Activated CD4-positive, alpha-beta T cell treated with anti-CD3 and anti-CD28 coated beads, Interleukin-2, amount 50 U/mL, for 4 hours (primary cell): ENCODE data around the gene SAMSN1.
A peak's percentile ranks its signal among the peaks of the same experiment; 100 is the strongest.

Experiments used
- DNase-seq, 2 experiments: peaks; one replicate each; pipeline ENCODE4 v3.0.0-alpha.2; 2020

SAMSN1 gene

DNA sequence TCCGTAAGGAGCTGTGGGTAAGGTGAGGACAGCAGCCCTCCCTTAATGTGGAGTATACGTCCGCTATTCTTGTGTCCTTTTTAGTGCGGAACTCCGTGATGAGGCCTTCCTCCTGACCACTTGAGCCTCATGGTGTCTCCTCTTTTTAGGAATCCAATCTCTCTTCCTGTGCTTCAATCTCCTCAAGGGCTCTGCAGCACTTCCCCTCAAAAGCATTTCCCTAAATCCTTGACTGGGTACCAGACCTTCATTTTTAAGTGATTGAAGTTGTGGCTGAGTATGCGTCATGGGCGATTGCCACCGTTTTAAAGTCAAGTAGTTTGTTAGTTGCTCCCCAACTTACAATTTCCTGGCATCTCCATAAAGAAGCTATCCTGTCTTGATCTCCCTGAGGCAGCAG is 62.8 kb downstream of the SAMSN1 start:
- no peak for DNase-seq

DNA sequence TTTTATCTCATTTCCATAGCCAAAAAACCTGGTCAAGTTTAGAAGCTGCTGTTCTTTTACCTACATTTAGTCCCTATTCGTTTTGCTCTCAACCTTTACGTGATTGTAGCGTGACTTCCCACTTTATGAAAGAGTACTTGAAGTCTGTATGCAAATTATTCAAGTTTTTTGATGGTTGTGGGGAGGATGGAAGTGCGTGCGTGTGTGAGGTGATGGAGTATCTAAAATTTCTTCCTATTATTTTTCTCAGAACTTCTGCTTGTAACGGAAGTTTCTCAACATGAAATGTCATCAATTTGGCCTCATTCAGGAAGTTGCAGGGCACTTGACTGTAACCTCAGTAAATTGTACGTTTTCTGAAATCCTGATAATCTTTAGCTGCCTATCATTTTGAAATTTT is 64.0 kb downstream of the SAMSN1 start:
- peak; percentile 11 to 28 for DNase-seq

DNA sequence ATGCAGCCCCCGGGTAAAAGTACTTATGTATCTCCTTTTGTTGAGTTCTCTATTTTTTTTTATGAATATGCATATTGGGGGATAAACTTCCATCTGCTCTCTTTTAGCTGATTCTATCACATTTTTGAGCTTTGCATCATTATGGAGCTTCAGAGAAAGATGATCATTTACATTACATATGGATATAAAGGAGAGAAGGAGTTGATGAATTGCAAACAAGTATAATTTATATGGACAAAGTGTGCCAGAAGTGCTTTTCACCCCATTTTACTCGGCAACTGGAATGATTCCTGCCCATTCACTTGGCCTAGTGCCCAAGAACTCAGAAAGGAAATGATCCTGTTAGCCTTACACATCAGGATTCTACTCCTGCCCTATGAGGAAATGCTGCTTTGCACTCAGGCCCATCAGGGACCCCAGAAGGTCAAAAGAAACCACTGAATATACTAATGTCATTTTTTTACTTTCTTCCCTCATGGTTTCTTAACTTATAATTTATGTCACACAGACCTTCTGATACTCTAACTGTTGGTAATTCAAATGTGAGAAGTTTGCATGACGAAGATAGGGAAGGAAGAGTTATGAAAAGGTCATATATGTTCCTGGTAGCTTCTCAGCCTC is 65.6 kb downstream of the SAMSN1 start:
- DNase-seq = no peak

DNA sequence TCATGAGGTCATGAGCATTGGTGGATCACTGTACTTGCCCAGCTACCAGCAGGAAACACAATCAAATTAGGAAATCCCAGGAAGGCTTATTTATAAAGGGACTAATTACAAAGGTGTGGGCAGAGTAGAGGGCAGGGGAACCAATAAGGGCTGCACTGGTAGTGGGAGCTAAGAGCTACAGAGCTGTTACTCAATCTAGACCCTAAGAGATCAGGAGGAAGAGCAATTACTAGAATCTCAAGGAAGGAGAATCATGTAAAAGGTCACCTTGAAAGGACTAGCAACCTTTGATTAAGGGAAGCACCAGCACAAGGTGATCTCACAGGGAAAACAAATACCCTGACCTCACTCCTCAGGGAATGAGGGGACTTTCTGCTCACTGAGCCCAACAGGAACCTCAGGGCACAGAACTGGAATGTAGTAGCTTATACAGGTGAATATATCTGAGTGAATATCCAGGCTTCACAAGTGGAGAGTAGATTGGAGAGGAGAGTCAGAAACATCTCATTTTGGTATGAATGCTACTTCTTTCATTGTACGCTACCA is 66.8 kb downstream of the SAMSN1 start:
- no peak for DNase-seq

DNA sequence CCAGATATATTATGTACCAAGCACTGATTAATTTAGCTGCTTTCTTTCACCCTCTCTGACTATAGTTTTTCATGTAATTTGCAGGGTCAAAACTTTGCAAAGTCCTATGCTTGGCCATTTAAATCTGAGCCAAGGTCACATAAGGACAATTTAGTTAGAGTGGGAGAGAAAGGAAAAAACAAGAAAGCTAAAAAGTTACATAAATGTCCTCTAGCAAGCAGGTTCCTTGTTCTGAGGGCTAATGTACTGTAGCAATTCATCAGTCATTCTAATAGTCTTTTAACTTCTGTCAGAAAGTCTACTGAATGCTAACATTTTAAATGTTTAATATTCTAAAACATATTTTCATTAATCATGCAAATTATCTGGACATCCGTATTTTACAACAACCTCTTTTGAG is 68.3 kb downstream of the SAMSN1 start:
- DNase-seq = no peak

DNA sequence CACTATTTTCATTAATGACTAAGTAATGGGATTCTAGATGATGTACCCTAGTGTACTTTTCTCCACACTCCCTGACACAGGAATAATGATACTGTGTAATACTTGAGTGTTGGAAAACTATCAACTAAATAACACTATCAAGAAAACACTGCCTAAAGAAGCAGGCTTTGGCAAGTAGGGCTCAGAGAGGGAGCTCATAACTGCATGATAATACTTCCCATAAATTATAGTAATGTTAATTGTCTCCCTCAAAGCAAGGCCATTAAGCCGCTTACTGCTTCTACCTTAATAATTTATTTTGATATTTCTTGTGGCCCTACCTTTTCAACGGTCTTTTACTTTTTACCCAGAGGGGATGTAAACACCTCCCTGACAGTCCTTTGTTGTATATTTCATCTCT is 69.0 kb downstream of the SAMSN1 start:
- no peak for DNase-seq

DNA sequence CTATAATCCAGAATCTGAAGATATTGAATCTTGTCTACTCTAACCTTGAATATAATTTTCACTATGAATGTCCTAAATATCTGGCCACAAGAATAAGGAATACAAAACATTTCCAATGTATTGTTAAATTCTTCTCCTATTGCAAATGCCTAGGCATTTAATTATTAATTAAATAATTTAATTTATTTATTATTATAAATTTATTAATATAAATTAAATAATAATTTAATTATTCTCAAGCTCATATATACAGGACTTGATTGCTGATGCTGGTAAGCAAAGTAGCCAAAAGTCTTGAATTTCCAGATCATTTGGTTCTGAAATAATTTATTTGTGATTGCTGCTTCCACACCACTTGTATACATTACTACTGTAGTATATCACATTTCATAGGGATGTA is 71.1 kb downstream of the SAMSN1 start:
- DNase-seq = no peak

DNA sequence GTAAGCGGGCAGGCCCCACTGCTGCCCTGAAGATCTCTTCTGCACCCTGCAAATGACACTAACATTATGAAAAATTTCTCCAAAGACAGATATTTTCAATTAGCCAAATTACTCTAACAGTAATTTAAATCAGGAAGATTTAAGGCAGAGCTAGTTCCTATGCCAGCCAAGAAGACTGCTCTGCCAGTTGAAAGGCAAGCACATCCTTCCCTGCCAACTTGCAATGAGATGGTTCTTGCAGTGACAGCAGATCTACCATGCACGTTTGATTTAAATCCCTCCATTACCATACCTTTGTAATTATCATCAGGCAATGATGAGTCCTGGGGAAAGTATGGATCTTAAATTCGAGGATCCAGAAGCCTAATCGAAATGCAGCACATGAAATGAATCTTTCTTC is 76.5 kb downstream of the SAMSN1 start:
- no peak for DNase-seq

DNA sequence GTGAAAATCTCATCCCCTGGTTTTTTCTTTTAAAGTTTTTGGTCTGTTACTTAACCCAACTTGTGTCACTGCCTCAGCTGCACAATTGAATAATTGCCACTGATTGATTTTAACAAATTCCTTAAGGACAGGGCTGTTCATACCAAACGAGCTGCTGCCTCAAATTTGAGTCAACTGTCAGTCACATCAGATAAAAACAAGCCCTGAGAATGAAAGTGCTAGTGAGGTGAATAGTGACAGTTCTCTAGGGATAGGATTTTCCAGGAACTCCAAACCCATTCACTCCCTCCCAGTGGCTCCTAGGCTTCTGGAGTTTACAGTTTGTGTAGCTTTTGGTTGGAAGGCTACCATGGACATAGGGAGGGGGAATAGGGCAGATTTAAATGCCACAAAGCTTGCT is 79.4 kb downstream of the SAMSN1 start:
- no peak for DNase-seq

DNA sequence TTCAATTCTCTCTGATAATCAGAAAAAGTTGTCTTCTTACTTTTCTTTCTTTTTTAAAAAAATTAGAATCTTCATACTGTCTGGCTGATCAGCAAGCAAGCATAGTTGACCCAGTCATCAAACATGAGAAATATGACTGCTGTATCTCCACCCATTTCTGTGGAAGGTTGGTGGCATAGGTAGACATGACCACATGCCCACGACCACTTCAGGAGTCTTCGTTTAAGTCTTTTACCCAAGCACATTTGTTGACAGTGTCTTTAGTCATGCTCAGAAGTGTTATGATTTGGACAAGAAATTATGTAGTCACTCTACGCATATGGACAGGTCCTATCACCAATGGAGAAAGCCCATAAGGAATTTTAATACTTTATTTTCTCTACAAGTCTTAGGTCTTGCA is 88.4 kb downstream of the SAMSN1 start:
- no peak for DNase-seq

DNA sequence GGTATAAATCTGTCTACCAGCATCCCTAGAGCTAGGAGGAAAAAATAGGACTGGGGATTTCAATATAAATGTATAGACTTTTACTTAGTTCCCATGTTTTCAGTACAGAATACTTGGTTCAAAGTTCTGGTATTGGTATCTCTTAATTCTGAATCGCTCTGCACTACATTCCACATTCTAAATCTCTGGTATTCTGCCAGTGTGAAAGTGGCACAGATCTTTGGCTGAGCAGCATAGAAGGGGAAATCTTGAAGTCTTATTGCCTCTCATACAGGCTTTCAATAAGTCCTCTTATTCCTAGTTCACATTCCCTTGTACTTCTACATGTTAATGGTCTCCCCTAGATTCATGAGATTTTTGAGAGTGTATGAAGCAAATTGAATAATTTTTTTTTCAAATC is 89.2 kb downstream of the SAMSN1 start:
- no peak for DNase-seq

DNA sequence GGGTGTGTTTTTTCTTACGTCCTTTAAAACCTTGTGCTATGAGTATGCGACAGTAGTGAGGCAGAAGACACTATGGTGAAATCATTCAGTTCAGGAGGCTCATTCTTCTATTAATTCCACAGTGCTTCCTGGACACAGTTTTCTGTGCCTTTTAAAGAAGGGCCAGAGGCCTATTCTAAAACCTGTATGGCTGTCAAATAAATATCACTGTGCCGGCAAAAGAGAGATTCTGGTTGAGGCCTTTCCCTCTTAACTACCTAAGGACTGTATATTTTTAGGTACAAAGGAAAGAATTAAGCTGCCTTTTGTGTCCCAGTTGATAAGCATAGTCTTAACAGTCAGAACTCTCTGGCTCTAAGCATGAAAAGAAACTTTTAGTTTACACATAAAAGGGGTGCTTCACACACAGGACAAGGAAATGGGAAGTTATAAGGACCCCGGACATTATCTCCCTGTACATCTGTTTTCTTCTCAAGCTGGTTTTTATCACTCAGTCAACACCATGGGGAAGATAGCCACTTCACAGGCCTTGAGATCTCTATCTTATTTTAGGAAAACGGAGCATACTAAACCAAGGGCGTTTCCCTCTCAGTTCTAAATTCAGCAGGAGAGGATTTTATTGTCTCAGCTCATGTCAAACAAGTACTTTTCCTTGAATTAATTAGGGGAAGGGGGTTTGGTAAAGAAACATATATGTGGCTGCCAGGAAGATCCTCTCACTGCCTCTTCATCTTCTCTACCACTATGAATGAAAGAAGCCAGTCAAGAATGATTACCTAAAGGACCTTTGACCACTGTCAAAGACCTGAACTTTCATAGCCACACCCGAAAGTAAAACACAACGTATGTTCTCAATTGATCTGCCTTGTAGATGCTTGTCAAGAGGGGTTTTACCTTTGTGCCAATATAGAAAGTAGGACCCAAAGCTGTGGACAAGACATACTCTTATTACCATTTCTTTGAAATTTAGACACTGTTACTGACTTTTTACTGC is 91.8 kb downstream of the SAMSN1 start:
- DNase-seq = no peak

DNA sequence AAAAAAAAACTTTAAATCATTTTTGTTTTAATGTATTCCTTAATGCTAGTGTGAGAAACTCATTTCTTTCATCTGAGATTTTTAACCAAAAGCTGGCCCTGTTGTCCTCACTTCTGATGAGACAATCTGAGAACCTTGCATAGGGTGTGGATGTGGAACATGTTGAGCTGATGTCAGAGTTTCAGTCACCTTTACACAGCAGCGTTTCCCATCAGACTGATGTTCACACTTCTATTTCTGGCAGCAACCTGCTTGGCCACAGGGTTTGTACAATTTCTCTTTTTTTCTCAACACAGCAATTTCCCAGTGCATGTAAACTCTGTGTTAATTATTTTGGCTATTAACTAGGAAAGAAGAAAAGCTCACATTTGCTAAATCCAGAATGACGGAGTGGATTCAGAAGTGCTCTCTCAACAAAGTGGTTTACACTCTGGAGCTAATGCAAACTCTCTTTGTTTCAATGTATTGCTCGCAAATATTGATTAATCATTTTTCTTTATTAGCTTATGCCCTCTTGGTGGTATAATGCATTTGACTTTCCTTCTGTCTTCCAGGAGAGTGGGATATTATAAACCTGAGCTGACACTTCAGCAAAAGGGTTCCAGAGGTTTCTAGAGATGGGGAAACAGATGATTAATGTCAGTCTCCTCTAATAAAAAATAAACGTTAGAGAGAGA is 92.6 kb downstream of the SAMSN1 start:
- no peak for DNase-seq

DNA sequence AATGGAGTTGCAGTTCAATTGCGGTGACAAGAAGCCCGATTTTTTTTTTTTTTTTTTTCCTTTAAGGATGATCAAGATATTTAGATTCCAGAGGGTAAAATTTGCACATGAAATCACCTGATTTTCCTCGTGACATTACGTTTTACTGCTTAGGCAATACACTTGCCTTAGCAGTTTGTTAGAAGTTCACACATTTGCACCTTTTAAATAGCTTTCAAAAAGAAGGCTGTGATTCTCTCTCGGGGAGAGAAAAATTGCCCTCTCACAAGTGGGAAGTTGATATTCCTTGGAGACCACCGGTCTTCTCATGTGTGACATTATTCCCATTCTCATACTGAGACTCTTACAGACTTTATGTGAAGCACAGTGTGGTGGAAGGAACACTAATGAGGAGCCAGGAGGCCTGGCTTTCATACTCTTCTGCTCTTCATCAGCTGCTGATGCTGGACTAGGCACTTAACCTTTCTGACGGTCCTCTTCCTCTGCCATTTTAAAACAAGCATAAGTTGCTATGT is 93.3 kb downstream of the SAMSN1 start:
- no peak for DNase-seq

DNA sequence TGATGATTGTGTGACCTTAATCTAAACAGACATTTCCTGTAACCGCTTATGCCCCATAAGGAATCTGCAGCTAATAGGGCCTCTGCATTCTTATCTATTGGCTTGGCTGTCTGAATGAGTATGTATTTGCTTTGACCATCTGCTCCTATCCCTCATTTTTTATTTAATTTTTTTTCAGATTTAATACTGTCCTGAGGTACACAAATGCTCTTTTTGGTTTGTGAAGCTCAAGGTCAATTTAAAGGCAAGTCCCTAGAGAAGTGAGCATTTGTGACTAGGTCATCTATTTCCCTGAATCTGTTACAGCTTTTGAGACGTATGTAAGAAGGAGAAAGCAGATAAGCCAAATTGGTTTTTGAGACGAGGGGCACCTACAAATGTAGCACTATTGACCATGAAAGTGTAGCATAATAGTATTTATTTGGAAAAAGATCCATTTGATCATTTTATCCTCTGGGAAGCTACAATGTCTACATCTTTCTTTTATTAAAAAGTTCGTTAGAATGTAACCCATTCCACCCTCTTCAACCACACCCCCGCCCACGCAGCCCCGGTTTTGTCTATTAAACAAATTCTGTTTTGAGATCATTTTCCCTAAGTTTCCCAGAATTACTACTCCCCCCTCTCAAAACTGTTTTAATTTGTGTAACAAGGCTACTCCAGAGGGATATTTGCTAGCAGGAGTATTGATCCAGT is 93.9 kb downstream of the SAMSN1 start:
- DNase-seq = no peak

DNA sequence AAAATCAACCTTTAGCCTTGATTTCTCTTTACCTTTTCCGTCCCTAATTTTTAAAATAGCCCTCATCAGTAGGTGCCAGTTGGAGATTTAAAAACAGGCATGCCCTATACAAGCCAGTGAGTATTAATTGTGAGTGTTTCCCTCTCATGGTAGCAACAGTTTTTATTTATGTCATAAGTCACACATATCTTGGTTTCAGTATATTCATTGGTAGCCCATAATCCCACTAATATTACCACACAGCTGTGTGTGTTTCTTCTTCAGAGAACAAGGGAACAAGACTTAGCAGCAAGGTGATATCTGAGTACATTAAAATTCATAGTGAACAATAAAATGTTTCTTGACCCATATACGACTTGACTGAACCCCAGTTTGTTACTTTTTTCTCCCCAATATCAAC is 94.6 kb downstream of the SAMSN1 start:
- no peak for DNase-seq

DNA sequence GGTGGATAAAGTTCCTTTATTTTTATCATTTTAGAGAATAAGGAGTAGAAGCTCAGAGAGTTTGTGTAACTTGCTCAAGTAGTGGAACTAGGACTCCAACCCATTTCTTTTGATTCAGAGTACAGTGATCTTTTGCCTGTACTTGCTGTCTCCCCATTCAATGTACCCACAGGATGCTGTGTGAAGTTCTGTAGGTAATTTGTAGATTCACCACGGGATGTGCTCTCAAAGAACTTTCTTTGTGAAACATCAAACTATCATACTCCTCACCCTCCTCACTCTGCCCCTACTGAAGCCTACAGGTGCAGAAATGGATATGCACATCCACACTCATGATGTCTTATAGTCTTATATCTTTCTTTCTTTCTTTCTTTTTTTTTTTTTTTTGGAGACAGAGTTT is 97.3 kb downstream of the SAMSN1 start:
- DNase-seq = no peak

DNA sequence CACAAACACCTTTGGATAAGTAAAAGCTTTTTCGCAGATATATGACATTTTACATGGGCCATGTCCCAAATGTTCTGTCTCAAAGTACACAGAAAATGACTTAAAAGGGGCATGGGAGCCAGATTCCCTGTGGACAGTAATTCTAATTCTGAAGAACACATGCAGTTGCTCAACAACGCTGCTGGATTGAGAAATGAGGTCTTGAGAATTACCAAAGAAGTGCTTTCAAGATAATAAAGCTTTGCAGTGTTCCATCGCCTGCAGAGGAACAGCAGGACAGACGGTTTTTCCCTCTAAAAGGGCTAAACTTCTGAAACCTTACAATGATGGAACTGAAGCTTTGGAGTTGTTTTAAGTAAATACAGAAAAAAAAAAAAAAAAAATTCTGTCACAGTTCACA is 107.9 kb downstream of the SAMSN1 start:
- DNase-seq = no peak

DNA sequence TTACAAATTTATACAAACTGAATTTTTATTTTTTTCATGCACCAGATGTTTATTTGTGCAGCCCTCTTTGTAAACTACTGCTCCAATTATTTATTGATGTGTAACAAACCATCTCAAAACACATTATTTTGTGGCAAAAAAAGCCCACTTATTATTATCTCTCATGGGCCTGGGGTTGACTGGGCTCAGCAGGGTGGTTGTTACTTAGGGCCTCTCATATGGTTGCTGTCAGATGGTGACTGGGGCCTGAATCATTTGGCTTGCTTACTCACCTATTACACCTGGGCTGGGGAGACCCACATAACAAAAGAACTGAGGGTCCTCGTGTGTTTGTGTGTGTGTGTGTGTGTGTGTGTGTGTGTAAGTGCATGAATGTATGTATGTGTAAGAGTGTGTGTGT is 110.7 kb downstream of the SAMSN1 start:
- DNase-seq = no peak
